Epithelial cell of esophagus (primary cell): Measurements from ENCODE around the gene RAD51C.
"Not testable (repeated sequence)": the region's sequence is repeated elsewhere in the genome, so short reads cannot be mapped to it uniquely, and the experiment has no call there.

ENCODE experiments used
- DNase-seq: peaks from one replicate; pipeline ENCODE4 v3.0.0; 2010; ENCODE audit warnings: low read depth
- H3K4me3 ChIP-seq: 2 replicates; pipeline ENCODE4 v1.5.1; 2011; ENCODE audit warnings: mild to moderate bottlenecking, low read length, control low read depth
- TF ChIP-seq, protein P1 (sequence below): IDR thresholded peaks from 2 replicates; pipeline ENCODE4 v1.5.1; 2011; ENCODE audit warnings: low read depth, mild to moderate bottlenecking, low read length, control low read depth, inconsistent platforms; ENCODE audit not compliant: insufficient read depth; ENCODE audit errors: missing control alignments

Gene RAD51C

DNA sequence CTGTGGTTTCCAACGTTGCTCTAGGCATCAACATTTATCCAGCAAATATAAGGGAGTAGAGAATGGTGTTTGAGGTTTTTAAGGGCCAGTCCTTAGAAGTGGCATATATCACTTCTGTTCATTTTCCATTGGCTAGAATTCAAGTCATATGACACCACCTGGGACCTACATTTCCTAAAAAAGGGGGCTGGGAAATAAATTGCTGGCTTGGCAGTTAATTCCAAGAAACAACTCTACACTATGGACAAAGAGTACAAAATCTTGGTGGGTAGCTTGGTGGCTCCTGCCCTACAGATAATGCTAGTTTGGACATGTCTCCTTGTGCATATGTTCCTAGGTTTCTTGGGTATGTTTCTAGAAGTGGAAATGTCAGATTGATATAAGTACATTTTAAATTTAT lies 70.9 kb downstream of the RAD51C start:
- no peak overlapping the region for H3K4me3 ChIP-seq
- DNase-seq, result no peak
- TF ChIP-seq, protein P1, sequence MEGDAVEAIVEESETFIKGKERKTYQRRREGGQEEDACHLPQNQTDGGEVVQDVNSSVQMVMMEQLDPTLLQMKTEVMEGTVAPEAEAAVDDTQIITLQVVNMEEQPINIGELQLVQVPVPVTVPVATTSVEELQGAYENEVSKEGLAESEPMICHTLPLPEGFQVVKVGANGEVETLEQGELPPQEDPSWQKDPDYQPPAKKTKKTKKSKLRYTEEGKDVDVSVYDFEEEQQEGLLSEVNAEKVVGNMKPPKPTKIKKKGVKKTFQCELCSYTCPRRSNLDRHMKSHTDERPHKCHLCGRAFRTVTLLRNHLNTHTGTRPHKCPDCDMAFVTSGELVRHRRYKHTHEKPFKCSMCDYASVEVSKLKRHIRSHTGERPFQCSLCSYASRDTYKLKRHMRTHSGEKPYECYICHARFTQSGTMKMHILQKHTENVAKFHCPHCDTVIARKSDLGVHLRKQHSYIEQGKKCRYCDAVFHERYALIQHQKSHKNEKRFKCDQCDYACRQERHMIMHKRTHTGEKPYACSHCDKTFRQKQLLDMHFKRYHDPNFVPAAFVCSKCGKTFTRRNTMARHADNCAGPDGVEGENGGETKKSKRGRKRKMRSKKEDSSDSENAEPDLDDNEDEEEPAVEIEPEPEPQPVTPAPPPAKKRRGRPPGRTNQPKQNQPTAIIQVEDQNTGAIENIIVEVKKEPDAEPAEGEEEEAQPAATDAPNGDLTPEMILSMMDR, result no peak

DNA sequence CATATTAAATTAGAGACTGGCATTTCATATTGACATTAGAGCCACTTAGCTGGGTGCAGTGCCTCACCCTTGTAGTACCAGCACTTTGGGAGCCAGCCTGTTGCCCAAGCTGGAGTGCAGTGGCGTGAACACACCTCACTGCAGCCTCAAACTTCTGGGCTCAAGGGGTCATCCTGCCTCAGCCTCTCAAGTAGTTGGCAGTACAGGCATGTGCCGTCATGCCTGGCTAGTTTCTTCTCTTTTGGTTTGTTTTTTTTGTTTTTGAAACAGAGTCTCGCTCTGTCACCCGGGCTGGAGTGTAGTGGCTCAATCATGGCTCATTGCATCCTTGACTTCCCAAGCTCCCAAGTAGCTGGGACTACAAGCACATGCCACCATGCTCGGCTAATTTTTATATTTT lies 72.0 kb downstream of the RAD51C start:
- H3K4me3 ChIP-seq, result no peak overlapping the region
- TF ChIP-seq, protein P1, result no peak
- no peak for DNase-seq

DNA sequence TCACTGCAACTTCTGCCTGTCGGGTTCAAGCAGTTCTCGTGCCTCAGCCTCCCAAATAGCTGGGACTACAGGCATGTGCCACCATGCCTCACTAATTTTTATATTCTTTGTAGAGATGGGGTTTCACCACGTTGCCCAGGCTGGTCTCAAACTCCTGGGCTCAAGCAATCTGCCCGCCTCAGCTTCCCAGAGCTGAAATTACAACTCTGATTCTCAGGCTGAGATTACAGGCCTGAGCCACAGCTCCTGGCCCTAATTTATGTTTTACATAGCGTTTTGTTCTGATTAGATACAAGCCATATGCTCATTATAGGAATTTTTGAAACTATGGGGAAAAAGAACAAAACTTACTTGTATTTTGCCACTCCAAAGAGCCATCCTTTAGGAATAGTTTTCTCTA lies 86.1 kb downstream of the RAD51C start:
- DNase-seq, H3K4me3 ChIP-seq: not testable (repeated sequence)

DNA sequence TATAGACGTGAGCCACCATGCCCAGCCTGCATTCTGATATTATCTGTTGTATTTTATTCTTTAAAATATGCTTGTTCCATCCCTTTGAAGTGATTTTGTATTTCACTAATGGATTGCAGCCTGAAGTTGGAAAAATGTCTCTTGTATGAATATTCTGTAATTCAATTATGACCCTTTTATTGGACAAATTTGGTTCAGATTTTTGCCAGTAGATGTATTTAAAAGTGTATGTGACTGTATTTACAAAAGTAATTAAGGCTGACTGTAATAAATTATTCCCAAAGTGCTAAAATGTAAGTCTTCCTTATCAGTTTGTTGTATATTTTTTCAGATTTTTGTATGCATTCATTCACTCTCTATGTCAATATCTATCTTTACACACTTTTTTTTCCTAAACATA lies 87.0 kb downstream of the RAD51C start:
- TF ChIP-seq, protein P1, result no peak
- no peak for DNase-seq
- no peak overlapping the region for H3K4me3 ChIP-seq

DNA sequence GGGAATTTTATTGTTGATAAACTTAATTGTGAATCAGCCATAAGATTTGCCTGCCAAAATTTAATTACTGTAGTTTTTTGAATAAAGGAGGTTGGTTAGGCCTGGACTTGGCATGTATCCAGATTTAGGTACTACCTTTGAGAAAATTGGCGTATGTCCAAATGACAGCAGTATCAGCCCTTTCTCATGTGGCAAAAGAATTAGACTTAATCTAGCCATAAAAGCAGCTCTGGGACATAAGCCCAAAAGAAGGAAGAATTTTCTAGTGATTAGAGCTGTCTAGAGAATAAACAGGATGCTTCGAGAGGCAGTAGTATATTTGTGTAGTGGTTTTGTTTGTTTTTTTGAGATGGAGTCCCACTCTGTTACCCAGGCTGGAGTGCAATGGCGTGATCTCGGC lies 91.0 kb downstream of the RAD51C start:
- DNase-seq, result peak; percentile 61
- no peak overlapping the region for H3K4me3 ChIP-seq
- TF ChIP-seq, protein P1, result no peak

DNA sequence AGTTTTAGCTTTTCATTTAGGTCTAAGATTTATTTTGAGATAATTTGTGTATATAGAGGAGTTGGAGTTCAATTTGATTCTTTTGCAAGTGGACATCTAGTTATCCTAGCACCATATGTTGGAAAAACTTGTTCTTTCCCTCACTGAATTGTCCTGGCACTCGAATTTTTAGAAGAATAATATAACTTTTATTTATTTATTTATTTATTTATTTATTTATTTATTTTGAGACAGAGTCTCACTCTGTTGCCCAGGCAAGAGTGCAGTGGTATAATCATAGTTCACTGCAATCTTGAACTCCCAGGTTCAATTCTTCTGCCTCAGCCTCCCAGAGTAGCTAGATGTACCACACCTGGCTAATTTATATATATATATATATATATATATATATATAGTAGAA lies 92.7 kb downstream of the RAD51C start:
- H3K4me3 ChIP-seq, result no peak overlapping the region
- no peak for DNase-seq
- TF ChIP-seq, protein P1, result no peak
